ENCODE data around the gene SYNPO2. TPM values are rescaled to one million over a fixed set of nuclear protein-coding genes. Genes with fewer than 3 reads are reported as not detected.

The SYNPO2 gene
- total RNA-seq, 2 experiments from 2014 or later: 0.13 to 0.18 TPM

DNA sequence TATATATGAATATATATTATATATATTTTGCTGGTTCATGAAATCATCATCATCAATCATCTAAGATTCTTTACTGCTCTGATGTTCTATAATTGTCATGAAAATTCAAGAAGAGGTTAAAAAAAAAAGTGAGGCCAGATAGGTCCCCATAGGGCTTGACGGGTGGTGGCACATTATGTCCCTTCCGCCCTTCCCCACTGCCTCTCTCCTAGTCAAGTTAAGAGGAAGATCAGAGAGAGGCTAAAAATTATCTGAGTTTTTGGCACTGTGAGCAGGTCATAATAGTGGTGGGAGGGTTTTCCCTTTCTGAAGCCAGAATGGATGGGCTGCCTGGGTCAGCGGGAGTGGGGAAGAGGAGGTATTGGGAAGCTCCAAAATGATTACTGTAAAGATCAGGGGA lies 5.4 kb downstream of the SYNPO2 start:
- Mint-ChIP-seq H3K27ac (no peak overlapping the region), H3K4me1 (ENCODE audit: low read depth) (peaks cover 6% of the 10 kb centered on the region), H3K4me3 (no peak overlapping the region), H3K9me3 (no peaks in the 10 kb centered on the region), H3K36me3 (ENCODE audit: low read depth) (no peaks in the 10 kb centered on the region), H3K27me3 (peaks cover 10% of the 10 kb centered on the region)
- TF ChIP-seq CTCF (IDR thresholded peaks at IDR 0.05): no peak
- no peak for DNase-seq
- ChIA-PET CTCF (interaction anchor here (0.9 kb wide), 1 partner anchor 126 kb away, joined by 3 read pairs; no protein-coding TSS in a partner anchor), POLR2A (no interaction called here)
- ATAC-seq: no peak
- intact Hi-C loops (cut with micrococcal nuclease): no loop called here

- Mint-ChIP-seq H3K36me3 (ENCODE audit: low read depth) (no peaks in the 10 kb centered on the region), H3K4me3 (no peak overlapping the region), H3K9me3 (no peaks in the 10 kb centered on the region), H3K27me3 (peaks cover 1% of the 10 kb centered on the region), H3K27ac (no peak overlapping the region), H3K4me1 (ENCODE audit: low read depth) (no peaks in the 10 kb centered on the region)
- intact Hi-C loops (cut with micrococcal nuclease): no loop called here
- CTCF ChIA-PET: interaction anchor here (0.7 kb wide), 1 partner anchor 24 kb away, joined by 3 read pairs; no protein-coding TSS in a partner anchor
- no peak for DNase-seq
- POLR2A ChIA-PET: no interaction called here
- no peak for TF ChIP-seq CTCF (IDR thresholded peaks at IDR 0.05)
- ATAC-seq: no peak
Observed at GRCh38 chr4:118898221-118898620, 9.6 kb downstream of the SYNPO2 start.

GRCh38 chr4:118898684-118899138 lies 10.1 kb downstream of the SYNPO2 start:
- H3K9me3 Mint-ChIP-seq: no peaks in the 10 kb centered on the region
- H3K27ac Mint-ChIP-seq: no peak overlapping the region
- H3K4me1 Mint-ChIP-seq (ENCODE audit: low read depth): no peaks in the 10 kb centered on the region
- ATAC-seq: no peak
- ChIA-PET POLR2A (no interaction called here), CTCF (no interaction called here)
- no peak overlapping the region for H3K4me3 Mint-ChIP-seq
- TF ChIP-seq CTCF (IDR thresholded peaks at IDR 0.05): no peak
- no peak for DNase-seq
- H3K36me3 Mint-ChIP-seq (ENCODE audit: low read depth): no peaks in the 10 kb centered on the region
- peaks cover 1% of the 10 kb centered on the region for H3K27me3 Mint-ChIP-seq
- intact Hi-C loops (cut with micrococcal nuclease): no loop called here

GRCh38 chr4:118904418-118904817 lies 15.8 kb downstream of the SYNPO2 start:
- no peaks in the 10 kb centered on the region for H3K36me3 Mint-ChIP-seq (ENCODE audit: low read depth)
- ATAC-seq (no peak), DNase-seq (no peak)
- POLR2A ChIA-PET: no interaction called here
- no peaks in the 10 kb centered on the region for H3K9me3 Mint-ChIP-seq
- CTCF ChIA-PET: interaction anchor here (1.4 to 1.5 kb wide), 2 partner anchors 20 to 34 kb away, joined by 3 to 4 read pairs; no protein-coding TSS in a partner anchor
- H3K4me3 Mint-ChIP-seq: no peak overlapping the region
- intact Hi-C loops (cut with micrococcal nuclease): no loop called here
- no peak overlapping the region for H3K27ac Mint-ChIP-seq
- peaks cover 6% of the 10 kb centered on the region for H3K27me3 Mint-ChIP-seq
- no peak for TF ChIP-seq CTCF (IDR thresholded peaks at IDR 0.05)
- H3K4me1 Mint-ChIP-seq (ENCODE audit: low read depth): no peaks in the 10 kb centered on the region

DNA sequence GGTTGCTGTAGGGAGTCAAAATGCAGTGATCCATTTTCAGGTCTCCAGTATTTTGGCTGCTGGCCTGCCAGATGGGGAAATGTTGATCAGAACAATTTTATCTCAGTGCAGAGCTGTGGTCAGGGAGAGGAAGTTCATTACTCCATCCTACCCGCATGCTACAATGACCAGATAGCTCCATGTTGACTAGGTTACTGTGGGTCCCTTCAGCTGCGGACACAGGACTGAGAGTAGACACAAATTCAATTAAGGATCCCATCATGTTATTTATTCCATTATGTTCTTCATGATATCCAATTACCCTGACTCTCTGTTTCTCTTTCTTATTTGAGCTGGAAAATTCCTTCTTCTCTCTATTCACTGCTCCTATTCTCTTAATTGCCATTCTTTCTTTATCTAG lies 16.3 kb downstream of the SYNPO2 start:
- TF ChIP-seq CTCF (IDR thresholded peaks at IDR 0.05): no peak
- Mint-ChIP-seq H3K9me3 (no peaks in the 10 kb centered on the region), H3K27ac (no peak overlapping the region), H3K27me3 (peaks cover 8% of the 10 kb centered on the region), H3K4me3 (no peak overlapping the region), H3K36me3 (ENCODE audit: low read depth) (no peaks in the 10 kb centered on the region), H3K4me1 (ENCODE audit: low read depth) (no peaks in the 10 kb centered on the region)
- POLR2A ChIA-PET: no interaction called here
- intact Hi-C loops (cut with micrococcal nuclease): no loop called here
- ATAC-seq (no peak), DNase-seq (no peak)
- CTCF ChIA-PET: interaction anchor here (1.4 to 1.5 kb wide), 2 partner anchors 21 to 34 kb away, joined by 3 to 4 read pairs; no protein-coding TSS in a partner anchor
